LNCaP clone FGC (cell line): ENCODE measurements around the gene PELI1.

Source experiments
- DNase-seq: peaks from one replicate; pipeline ENCODE4 v3.0.0-alpha.2; 2011; ENCODE audit warnings: low read depth
- H3K4me3 ChIP-seq: 2 replicates; pipeline ENCODE4 v1.5.1; 2011; ENCODE audit warnings: mild to moderate bottlenecking, low read depth, low read length, control low read depth
- TF ChIP-seq, protein P1 (sequence below): IDR thresholded peaks from 2 replicates; pipeline ENCODE4 v1.5.1; 2012; ENCODE audit warnings: mild to moderate bottlenecking; ENCODE audit not compliant: control insufficient read depth, insufficient read depth; ENCODE audit errors: extremely low read depth

Gene PELI1

DNA sequence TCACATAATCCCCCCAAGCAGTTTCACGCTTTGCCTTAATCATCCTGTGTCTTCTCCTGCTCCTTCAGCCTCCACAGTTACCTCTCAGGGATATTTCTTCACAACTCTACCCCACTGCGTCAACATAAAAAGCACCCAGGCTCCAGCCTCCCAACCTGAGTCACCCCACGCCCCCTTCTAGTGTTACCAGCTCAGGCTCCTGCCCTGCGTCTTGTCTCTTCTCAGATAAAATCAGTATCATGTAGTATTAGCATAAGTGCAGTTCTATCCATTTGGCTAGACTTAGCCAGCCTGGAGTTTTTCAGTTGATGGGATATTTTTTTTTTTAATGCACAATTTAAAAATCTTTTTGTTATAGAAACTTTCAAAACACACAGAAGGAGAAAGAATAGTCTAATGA is 9.6 kb upstream of the PELI1 start:
- DNase-seq = no peak
- TF ChIP-seq, protein P1, sequence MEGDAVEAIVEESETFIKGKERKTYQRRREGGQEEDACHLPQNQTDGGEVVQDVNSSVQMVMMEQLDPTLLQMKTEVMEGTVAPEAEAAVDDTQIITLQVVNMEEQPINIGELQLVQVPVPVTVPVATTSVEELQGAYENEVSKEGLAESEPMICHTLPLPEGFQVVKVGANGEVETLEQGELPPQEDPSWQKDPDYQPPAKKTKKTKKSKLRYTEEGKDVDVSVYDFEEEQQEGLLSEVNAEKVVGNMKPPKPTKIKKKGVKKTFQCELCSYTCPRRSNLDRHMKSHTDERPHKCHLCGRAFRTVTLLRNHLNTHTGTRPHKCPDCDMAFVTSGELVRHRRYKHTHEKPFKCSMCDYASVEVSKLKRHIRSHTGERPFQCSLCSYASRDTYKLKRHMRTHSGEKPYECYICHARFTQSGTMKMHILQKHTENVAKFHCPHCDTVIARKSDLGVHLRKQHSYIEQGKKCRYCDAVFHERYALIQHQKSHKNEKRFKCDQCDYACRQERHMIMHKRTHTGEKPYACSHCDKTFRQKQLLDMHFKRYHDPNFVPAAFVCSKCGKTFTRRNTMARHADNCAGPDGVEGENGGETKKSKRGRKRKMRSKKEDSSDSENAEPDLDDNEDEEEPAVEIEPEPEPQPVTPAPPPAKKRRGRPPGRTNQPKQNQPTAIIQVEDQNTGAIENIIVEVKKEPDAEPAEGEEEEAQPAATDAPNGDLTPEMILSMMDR = no peak
- no peak overlapping the region for H3K4me3 ChIP-seq

DNA sequence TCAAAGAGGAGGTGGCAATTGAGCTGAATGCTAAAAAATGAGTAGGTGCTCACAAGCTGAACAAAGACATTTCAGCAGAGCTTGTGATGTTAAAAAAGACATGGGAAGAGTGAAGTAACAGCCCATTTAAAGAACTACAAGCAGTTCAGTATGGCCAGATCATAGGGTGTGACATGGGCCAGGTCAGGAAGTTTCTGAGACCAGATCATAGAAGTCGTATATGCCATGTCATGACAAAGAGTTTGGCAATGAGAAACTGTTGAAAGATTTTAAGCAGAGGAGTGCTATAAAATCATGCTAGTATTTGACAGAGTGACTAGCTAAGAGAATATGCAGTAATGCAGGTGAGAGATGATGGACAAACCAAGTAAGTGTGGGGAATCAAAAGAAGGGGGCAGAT is 7.3 kb upstream of the PELI1 start:
- TF ChIP-seq, protein P1 = no peak
- no peak for DNase-seq
- no peak overlapping the region for H3K4me3 ChIP-seq

DNA sequence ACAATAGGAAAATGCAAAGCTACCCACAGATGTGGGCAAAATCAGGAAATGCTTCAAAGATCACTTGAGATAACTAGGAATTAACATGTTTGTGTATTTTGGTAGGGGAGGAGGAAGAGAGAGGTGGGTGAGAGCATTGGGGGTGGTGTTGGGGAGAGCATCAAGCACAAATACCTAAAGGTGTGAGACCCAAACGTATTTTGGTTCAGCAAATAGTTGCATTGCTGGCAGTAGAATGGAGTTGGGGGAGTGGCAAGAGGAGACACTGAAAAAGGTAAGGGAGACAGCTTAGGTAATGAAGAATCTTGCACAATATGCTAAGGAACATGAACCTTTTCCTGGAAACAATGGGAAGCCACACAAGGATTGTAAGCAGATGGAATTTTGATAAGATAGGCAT is 1.5 kb upstream of the PELI1 start:
- H3K4me3 ChIP-seq = no peak overlapping the region

DNA sequence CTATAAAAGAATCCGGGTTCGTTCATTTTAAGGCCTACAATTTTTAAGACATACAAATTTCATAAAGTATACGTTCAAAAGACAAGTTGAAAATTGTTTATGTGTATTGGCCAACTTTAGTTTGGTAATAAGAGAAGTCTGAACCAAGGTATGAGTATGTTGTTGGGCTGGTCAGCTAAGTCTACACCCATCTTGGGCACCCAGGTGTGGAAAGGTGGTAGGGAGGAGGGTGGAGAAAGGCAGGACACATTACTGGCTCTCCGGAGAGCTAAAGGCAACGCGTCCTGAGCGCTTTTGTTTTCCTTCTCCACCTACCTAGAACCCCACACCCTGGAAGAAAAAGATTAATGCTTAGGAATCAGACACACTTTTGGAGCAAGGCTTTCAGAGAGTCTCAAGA is 899 bp upstream of the PELI1 start:
- no peak overlapping the region for H3K4me3 ChIP-seq
- TF ChIP-seq, protein P1 = no peak
- no peak for DNase-seq

More for the DNA sequence above, 1.5 kb upstream of the PELI1 start:
- DNase-seq = no peak
- TF ChIP-seq, protein P1 = no peak

DNA sequence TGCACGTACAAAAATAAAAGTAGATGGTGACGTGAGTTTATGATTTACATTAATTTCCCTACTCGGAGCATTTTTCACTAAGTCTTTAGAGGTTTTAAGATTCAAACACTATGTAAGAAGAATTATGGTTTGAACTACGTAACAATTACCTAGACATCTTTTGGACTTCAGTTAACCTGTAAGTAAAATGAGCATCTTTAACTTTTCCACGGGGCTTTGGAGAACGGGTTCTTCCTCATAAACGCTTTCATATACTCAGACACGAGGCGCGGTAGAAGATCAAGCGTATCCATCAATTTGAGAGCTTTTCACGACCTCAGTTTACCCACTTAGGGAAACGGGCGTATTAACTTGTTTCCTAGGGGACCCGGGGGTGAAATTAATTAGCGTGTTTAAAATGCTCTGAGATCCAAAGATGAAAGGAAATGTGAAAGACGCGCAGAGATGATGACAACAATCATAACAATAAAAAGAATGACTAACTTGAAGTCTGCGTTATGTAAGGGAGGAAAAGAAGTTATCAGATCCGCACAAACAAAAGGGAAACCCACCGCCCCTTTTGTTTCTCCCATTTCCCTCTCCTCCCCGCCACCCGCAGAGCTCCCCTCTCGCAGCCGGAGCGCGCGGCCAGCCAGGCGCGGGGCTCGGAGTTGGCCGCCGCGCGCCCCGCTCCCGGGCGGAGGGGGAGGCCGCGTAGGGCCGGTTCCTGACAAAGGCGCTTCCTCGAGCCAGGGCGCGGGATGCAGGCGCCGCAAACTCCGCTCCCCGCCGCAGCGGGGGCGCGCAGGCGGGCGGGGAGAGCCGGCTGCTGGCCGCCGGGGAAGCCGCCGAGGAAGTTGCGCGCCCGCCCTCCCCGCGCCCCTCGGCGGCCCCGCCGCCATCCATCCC is 807 bp downstream of the PELI1 start:
- DNase-seq = no peak

DNA sequence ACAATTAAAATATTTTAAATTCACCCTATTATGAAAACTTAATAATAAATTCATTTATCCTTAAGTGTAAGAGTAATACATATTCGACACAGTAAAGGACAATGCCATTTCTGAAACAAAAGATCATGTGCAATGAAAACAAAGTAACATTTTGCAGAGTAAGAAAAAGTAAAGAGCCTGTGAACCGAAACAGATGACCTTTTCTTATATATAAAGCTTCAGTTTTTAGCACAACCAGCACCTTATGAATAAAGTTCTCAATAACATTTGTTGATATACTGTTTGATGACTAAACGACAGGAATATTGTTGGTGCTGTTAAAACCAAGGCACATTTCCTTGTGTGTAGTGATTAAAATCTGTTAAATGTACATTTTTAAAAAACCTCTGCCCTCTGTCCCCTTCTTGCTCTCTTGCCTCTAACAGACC is 1.5 kb downstream of the PELI1 start:
- TF ChIP-seq, protein P1 = no peak
- peak overlapping the region; percentile 66 for H3K4me3 ChIP-seq
- DNase-seq = no peak

More for the DNA sequence above, 807 bp downstream of the PELI1 start:
- H3K4me3 ChIP-seq = peak overlapping the region; percentile 66
- TF ChIP-seq, protein P1 = no peak

DNA sequence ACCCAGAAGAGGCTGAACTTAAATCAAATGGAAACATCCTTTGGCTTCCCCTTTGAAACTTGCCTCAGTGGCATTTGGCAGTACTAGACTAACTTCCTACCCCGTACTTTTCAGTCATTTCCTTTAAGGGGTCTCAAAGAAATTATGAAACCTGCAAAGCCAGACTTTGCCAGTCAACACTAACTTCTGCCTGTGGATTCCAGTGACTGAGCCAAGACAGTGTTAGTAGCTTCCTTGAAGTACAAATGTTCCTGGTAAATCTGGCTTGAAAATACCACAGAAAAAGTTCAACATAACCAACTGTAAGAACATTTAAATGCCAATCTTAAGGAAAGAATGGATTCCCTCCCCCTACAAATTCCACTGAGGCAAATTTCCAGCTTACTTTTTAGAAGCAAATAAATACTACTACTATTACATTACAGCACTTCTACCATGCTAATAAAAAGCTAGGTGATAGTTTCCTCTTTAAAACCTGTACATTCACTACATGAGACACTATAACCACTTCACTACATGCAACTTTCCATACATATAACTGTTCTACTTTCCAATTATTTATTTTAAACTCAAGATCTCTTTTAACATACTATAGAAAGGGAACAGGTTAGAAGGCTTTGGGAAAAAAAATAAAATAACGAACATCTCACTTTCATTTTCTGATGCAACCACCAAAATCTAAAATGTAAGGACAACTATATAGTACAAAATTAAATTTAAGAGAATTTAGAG is 2.4 kb downstream of the PELI1 start:
- DNase-seq = no peak
- no peak overlapping the region for H3K4me3 ChIP-seq
- TF ChIP-seq, protein P1 = no peak
